Subcutaneous abdominal adipose tissue (tissue), 5 donors: ENCODE data around the gene EXOC1L.

Experiments
- H3K27ac ChIP-seq: one replicate; pipeline ENCODE4 v1.7.0; 2013; ENCODE audit warnings: low read depth, mild to moderate bottlenecking, inconsistent platforms, low read length, moderate library complexity
- H3K27me3 ChIP-seq, 5 donors: one replicate each; pipeline ENCODE4 v1.7.0; 2013; ENCODE audit warnings: low read length in 5 of 5, inconsistent platforms in 1 of 5; ENCODE audit not compliant: control insufficient read depth in 5 of 5, insufficient read depth in 4 of 5
- H3K36me3 ChIP-seq, 5 donors: one replicate each; pipeline ENCODE4 v1.7.0; 2013; ENCODE audit warnings: low read length in 5 of 5; ENCODE audit not compliant: control insufficient read depth in 5 of 5, insufficient read depth in 5 of 5
- H3K4me1 ChIP-seq, 5 donors: one replicate each; pipeline ENCODE4 v1.7.0; 2013; ENCODE audit warnings: low read length in 5 of 5, mild to moderate bottlenecking in 3 of 5, moderate library complexity in 1 of 5; ENCODE audit not compliant: control insufficient read depth in 5 of 5, insufficient read depth in 5 of 5
- H3K4me3 ChIP-seq, 5 donors: one replicate each; pipeline ENCODE4 v1.7.0; 2013; ENCODE audit warnings: low read length in 5 of 5, low read depth in 1 of 5
- H3K9ac ChIP-seq, 5 donors: one replicate each; pipeline ENCODE4 v1.7.0; 2013; ENCODE audit warnings: low read length in 5 of 5, mild to moderate bottlenecking in 4 of 5, moderate library complexity in 3 of 5
- H3K9me3 ChIP-seq, 5 donors: one replicate each; pipeline ENCODE4 v1.7.0; 2013; ENCODE audit warnings: low read length in 5 of 5; ENCODE audit not compliant: control insufficient read depth in 5 of 5
- donor health status: healthy.
- donor health status: healthy.
- donor health status: healthy.
- donor health status: healthy.
- donor health status: healthy.

The EXOC1L gene, protein sequence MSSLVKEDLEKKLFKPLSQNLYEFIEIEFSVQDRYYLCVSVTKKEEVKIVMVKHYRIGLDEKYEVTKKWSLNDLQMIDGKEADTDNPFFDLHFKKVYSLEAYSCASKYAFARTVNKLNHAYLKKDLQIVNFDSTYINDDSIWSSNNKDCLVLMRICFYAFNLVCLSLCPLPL

DNA sequence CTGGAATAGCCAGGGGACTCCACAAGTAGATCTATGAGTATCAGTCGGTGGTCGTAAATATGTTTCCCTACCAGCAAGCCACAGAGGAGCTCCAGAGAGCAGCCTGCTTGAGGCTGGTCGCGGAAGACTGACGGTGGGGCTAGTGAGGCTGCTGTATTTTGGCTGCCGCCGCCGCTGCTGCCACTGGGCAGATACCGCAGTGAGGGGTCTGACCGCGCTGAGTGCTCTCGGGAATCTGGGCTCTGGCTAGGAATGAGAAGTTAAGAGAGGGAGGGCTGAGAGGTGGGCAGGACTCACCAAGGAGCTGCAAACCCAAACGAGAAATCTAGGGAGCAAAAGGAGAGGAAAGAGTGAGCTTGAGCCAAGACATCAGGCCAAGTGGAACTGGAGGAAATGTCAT, at the start of gene EXOC1L:
Gene EXOC1L, plus strand, starts transcription at position 157 of the 400 bp plus-strand sequence. Its CDS starts 237 bp downstream, at position 394.
- H3K4me3 ChIP-seq, result peak within 1 kb of the TSS; percentile 58 to 76 (median 62)

DNA sequence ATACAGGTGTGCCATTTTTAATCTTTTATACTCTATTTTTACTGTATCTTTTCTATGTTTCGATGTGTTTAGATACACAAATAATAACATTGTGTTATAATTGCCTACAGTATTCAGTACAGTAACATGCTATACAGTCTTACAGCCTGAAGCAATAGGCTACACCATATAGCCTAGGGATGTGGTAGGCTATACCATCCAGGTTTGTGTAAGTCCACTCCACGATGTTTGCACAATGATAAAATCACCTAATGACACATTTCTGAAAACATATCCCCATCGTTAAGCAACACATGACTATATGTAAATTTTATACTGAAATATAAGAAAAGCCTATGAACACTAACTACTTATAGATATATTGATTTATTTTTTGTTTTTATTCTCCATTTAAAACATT, 48.9 kb upstream of the EXOC1L start:
- H3K27me3 ChIP-seq, result no peaks in the 10 kb centered on the region
- H3K9me3 ChIP-seq, result no peaks in the 10 kb centered on the region
- H3K36me3 ChIP-seq, result no peaks in the 10 kb centered on the region
- no peak overlapping the region for H3K4me3 ChIP-seq
- no peak overlapping the region for H3K9ac ChIP-seq
- no peak overlapping the region for H3K27ac ChIP-seq
- H3K4me1 ChIP-seq, result no peaks in the 10 kb centered on the region

More for the DNA sequence above, at the start of gene EXOC1L:
- no peaks in the 10 kb centered on the region for H3K36me3 ChIP-seq
- no peak within 1 kb of the TSS for H3K27ac ChIP-seq
- no peaks in the 10 kb centered on the region for H3K9me3 ChIP-seq
- H3K27me3 ChIP-seq, result no peaks in the 10 kb centered on the region
- H3K9ac ChIP-seq, result peak within 1 kb of the TSS in 3 of 5 donors; percentile 32 to 79 (median 53)
- H3K4me1 ChIP-seq, result peaks cover 0 to 16% (median 10%) of the 10 kb centered on the region in 5 donors

DNA sequence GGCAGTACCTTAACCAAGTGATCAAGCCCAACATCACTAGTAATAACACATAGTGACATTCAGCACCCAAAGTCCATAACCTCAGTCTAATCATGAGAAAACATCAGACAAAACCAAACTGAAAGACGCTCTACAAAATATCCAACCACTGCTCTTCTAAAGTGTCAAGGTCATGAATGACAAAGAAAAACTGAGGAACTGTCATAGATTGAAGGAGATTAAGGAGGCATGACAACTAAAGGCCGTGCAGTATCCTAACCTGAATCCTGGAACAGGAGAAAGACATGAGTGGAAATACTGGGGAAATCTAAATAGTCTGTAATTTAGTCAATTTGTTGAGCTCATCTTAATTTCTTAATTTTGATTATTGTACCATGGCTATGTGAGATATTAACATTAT, 38.2 kb upstream of the EXOC1L start:
- Histone ChIP-seq H3K27ac (no peak overlapping the region), H3K9ac (no peak overlapping the region), H3K4me3 (no peak overlapping the region), H3K27me3 (no peaks in the 10 kb centered on the region), H3K4me1 (no peaks in the 10 kb centered on the region), H3K9me3 (no peaks in the 10 kb centered on the region), H3K36me3 (no peaks in the 10 kb centered on the region)

DNA sequence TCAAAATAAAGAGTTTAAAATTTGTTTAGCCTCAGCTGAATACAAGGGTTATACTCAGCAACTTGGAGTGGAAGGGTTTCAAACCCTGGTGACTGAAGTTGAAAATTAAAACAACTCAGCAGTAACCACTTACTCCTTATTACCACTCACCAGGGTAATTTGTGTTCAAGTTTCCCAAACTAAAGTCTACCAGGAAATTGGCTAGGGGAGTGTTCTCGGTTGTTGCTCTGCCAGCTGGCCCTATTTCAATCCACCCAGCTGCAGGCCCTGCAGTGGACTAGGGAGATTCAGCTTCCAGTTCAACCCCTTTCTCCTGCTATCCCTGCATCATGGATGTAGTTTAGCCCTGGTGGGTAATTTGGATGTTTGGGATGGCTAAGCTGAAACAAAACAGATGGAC, 37.8 kb upstream of the EXOC1L start:
- Histone ChIP-seq H3K36me3 (no peaks in the 10 kb centered on the region), H3K4me1 (no peaks in the 10 kb centered on the region), H3K9ac (no peak overlapping the region), H3K27me3 (no peaks in the 10 kb centered on the region), H3K9me3 (no peaks in the 10 kb centered on the region), H3K4me3 (no peak overlapping the region), H3K27ac (no peak overlapping the region)

DNA sequence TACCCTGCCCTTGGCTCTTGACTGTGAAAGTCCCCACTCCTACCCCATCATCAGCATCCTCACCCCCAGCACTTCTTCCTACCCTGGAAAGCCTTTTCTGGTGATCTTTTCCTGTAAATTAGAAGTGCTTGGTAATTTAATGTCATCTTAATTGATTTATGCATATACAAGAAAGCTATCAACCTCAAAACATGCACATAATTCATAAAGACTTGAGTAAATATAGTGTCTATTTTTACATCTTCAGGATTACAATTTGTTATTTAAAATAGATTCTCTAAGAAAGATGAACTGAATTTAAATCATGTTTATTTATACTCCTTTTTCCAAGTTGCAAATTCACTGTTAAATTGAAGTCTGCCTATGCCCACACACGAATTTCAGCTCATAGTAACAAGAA, 36.0 kb upstream of the EXOC1L start:
- Histone ChIP-seq H3K4me1 (no peaks in the 10 kb centered on the region), H3K9me3 (no peaks in the 10 kb centered on the region), H3K27me3 (no peaks in the 10 kb centered on the region), H3K27ac (no peak overlapping the region), H3K36me3 (no peaks in the 10 kb centered on the region), H3K4me3 (no peak overlapping the region), H3K9ac (no peak overlapping the region)

DNA sequence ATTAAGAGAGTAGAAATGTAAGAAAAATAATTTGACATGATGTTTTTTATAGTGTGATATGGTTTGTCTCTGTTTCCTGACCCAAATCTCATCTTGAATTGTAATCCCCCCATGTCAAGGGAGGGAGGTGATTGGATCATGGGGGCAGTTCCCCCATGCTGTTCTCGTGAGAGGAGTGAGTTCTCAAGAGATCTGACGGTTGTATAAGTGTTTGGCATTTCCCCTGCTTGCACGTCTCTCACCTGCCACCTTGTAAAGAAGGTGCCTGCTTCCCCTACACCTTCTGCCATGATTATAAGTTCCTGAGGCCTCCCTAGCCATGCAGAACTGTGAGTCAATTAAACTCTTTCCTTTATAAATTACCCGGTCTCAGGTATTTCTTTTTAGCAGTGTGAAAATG, 34.8 kb upstream of the EXOC1L start:
- H3K27ac ChIP-seq, result no peak overlapping the region
- H3K27me3 ChIP-seq, result no peaks in the 10 kb centered on the region
- H3K9ac ChIP-seq, result no peak overlapping the region
- no peaks in the 10 kb centered on the region for H3K4me1 ChIP-seq
- no peak overlapping the region for H3K4me3 ChIP-seq
- no peaks in the 10 kb centered on the region for H3K36me3 ChIP-seq
- H3K9me3 ChIP-seq, result no peaks in the 10 kb centered on the region

DNA sequence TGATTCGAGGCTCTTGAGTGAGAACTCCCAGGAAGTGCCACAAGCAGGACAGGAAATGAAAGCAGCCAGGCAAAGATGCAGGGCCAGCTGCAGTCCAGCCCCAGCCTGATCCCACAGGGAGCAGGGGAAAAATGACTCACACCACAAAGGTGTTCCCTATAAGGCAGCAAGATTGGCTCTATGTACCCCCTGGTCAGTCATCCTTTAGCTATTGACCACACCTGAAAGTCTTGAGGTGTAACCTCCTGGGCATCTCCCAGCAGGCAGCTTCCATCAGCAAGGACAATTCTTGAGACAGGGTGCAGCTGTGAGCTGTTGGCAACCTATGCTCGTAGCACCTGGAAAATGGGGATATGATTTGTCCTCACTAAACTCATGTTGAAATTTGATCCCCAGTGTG, 27.9 kb upstream of the EXOC1L start:
- Histone ChIP-seq H3K9me3 (no peaks in the 10 kb centered on the region), H3K4me1 (peaks cover 0 to 9% (median 9%) of the 10 kb centered on the region in 5 donors), H3K36me3 (no peaks in the 10 kb centered on the region), H3K4me3 (no peak overlapping the region), H3K9ac (no peak overlapping the region), H3K27me3 (peaks cover 13 to 24% (median 15%) of the 10 kb centered on the region in 5 donors), H3K27ac (no peak overlapping the region)

DNA sequence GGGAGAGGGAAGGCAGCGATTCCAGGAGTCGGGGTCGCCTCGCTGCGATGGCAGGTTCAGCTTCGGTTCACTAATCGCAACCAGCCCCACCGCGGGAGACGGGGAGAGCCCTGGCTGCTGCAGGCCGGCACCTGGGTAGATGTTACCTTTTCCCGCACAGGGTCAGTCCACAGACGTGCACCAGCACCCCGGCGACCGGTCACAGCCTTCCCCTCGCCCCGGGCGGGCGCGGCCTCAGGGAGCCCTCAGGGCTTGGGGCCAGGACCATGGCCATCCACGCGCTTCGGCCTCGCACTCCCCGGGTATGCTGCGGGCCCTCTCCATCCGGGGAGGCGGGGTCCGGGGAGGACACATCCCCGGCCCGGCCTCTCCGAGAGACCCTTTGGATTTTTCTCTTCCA, 26.1 kb upstream of the EXOC1L start:
- H3K4me3 ChIP-seq, result peak overlapping the region in 4 of 5 donors; percentile 18 to 57 (median 36)
- H3K9me3 ChIP-seq, result no peaks in the 10 kb centered on the region
- no peak overlapping the region for H3K27ac ChIP-seq
- H3K4me1 ChIP-seq, result peaks cover 0 to 9% (median 9%) of the 10 kb centered on the region in 5 donors
- H3K9ac ChIP-seq, result no peak overlapping the region
- peaks cover 13 to 25% (median 15%) of the 10 kb centered on the region in 5 donors for H3K27me3 ChIP-seq
- no peaks in the 10 kb centered on the region for H3K36me3 ChIP-seq

DNA sequence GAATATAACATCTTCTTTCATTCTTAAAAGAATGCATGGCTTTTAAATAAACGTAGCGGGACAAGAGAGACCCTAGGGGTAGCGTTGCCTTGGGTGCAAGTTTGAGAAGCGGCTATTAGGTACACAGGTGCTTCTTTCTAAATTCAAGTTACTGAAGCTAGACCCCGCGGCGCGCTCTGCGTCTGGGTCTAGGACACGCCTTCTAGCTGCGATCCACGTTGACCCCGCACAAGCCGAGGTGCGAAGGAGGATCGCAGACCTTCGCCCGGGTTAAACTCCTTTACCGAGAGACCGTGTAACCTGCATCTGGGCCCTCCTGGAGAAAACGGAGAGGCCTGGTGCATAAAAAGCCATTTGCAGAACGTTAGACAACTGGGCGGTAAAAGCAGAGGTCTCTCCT, 25.5 kb upstream of the EXOC1L start:
- Histone ChIP-seq H3K4me1 (peaks cover 0 to 9% (median 9%) of the 10 kb centered on the region in 5 donors), H3K4me3 (no peak overlapping the region), H3K9me3 (no peaks in the 10 kb centered on the region), H3K27me3 (peaks cover 13 to 25% (median 15%) of the 10 kb centered on the region in 5 donors), H3K9ac (no peak overlapping the region), H3K36me3 (no peaks in the 10 kb centered on the region), H3K27ac (no peak overlapping the region)

DNA sequence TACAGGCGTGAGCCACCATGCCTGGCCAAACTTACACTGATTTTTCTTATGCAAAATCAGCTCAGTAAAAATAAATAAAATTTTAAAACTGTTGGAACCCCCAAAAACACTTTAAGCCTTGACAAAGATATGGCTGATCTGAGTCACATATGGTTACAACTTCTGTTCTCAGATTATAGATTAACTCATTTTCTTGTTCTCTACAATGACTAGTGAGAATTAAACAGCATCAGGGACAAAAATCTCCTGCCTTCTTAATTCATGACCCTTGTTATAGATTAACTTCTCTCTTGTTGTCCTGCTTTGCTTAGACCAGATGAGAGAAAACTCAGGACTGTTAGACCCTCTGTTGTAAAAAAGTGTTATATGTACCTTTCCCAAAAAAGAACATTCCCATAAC, 24.2 kb upstream of the EXOC1L start:
- Histone ChIP-seq H3K9ac (no peak overlapping the region), H3K9me3 (no peaks in the 10 kb centered on the region), H3K27ac (no peak overlapping the region), H3K4me1 (peaks cover 0 to 9% (median 9%) of the 10 kb centered on the region in 5 donors), H3K4me3 (no peak overlapping the region), H3K36me3 (no peaks in the 10 kb centered on the region), H3K27me3 (peaks cover 13 to 25% (median 15%) of the 10 kb centered on the region in 5 donors)
